SHP77 treated with DMSO at 0.1 percent for 48 hours (cell line): ENCODE results near the gene CXXC5.
A peak's percentile ranks its signal among the peaks of the same experiment; 100 is the strongest.

Experiments used
- DNase-seq: peaks from one replicate; lab custom pipeline; 2025; lab: John Stamatoyannopoulos, UW

The CXXC5 gene

GRCh38 chr5:139666551-139666950 lies 18.4 kb downstream of the CXXC5 start:
- no peak for DNase-seq

GRCh38 chr5:139667001-139667729 lies 19.0 kb downstream of the CXXC5 start:
- DNase-seq = no peak

DNA sequence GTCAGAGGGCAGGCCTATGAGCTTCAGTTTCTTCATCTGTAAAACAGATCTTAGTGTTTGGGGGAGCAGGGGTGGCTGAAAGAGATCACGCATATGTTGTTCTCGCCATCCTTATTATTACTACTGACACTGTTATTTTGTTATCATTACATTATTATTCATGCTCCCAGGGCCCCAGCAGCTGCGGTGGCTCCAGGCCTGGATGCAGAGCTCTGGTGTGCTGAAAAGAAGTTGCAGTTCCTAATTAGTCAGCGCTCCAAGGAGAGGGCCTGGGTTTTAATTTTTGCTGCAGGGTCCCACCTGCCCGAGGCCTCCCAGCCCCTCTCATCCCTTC lies 19.5 kb downstream of the CXXC5 start:
- DNase-seq = no peak

DNA sequence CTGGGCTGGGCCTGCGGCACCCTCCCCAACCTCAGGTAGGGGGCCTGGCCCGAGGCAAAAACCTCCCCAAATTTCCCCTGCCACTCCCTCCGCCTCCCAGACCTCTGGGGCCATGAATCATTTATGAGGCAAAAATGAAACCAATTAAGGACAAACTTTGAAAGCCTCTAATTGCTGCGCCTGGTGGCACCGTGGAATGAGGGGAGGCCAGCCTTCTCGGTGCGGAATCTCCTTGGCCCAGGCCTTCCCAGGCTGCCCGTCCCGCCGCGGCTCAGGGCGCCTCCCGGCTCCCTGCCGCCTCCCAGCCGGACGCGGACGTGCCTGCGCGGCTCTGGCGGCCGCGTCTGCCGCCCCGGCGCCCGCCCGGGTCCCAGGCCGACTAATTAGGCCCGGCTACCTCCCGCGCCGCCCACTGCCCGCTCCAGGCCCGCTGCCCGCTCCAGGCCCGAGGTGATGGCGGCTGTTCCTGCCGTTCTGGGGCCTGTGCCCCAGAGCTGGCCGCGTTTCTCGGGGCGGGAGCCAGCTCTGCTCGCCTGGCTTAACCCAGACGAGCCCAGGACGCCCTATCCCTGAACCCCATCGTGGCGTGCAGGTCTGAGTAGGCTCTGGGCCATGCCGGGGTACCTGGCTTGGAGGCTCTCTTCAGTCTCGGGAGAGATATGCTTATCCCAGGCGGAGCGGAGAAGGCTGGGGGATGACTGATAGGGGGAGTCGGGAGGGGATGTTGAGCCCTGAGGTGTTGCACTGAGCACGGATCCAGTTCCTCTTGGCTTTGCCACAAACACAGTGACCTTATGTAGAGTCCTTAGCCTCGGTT lies 20.1 kb downstream of the CXXC5 start:
- DNase-seq = no peak

GRCh38 chr5:139668924-139669661 lies 20.9 kb downstream of the CXXC5 start:
- no peak for DNase-seq

DNA sequence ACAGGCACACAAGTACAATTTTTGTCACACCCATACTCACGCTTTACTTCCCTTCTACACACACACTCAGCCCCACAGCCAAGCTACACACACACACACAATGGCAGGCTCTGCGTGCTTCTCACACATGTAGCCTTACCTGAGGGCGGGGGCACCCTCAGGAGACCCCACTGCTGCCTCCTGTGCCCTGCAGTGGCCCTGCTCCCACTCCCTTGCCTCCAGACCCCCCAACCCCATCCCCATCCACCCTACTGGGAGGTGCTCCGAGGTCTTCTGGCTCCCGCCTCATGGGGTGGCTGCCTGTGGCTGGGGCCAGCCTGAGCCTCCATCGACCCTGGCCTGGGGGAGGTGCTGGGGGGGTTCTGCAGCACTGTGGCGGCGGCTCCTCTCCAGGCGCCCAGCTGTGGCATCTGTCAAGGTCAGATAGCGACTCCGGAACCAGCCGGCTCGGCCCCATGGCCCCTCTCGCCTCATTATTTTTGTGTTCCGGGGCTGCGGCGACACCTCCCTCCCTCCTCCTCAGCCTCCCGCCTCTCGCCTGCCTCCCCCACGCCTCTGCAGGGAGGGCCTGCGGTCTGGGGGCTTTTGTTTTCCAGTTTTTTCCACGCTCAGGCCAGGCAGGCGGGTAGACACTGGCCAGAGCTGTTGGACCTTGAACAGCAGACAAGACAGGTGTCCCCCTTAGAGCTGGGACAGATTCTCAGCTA lies 21.7 kb downstream of the CXXC5 start:
- no peak for DNase-seq

GRCh38 chr5:139670369-139671095 lies 22.4 kb downstream of the CXXC5 start:
- peak; percentile 77 for DNase-seq

DNA sequence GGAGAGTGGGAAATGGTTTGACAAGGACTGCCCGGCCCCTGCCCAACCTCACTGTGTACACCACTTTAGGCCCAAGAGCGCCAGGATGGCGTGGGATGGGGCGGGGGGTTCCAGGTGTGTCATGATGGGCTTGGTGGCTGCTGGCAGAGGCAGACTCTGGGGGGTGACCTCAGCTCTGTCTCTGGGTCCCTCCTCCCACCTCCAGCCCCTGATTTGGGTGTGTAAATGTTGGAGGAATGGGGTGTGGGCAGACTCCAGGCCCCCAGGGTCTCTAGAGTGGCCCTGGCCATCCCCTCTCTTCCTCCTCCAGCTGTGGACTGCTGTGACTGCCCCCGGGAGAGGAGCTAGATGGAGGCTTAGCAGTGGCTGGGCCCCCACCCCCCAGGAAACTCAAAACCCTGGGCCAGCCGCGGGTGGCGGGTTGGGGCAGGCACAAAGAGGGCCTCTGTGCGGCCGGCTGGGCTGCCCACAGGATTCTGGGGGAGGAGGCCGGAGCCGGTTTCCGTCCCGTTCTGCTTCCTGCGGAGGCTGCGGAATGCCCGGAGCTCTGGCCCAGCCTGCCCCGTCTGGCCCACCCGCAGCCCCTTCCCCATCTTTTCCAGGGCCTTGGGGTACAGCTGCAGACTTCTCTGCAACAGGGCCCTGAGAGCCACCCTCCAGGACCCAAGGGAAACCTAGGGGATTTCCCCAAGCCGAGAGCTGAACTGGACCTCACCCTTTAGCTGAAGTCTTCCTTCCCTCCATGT lies 23.1 kb downstream of the CXXC5 start:
- no peak for DNase-seq

GRCh38 chr5:139675213-139675612 lies 27.1 kb downstream of the CXXC5 start:
- no peak for DNase-seq

DNA sequence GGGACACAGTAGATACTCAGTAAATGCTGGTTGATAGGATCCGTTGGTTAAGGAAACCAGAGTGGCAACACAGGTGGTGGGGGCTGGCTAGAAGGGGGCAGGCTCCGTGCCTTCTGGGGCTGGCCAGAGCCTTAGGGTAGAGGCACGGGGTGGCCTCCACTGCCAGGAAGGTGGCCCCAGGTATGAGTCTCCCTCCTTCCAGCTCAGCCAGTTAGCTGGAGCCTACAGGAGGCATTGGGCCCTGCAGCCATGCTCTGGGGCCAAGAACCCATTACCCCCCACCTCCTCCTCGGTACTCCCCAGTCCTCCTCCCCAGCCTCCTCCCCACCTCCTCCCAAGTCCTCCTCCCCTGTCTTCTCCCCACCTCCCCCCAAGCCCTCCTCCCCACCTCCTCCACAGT lies 27.7 kb downstream of the CXXC5 start:
- no peak for DNase-seq

DNA sequence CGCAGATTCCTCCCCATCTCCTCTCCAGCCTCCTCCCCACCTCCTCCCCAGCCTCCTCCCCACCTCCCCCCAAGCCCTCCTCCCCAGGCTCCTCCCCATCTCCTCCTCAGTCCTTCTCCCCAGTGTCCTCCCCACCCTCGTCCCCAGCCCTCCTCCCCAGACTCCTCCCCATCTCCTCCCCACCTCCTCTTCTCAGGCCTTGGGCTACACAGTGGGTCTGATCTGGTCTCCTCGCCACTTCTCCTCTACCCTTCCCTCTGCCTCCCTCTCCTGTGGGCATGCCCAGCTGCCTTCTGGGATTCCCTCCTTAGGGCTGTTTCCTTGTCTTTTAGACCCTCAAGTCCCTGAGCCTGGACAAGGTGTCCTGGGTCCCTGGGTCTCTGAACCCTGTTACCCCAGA lies 28.3 kb downstream of the CXXC5 start:
- no peak for DNase-seq

- no peak for DNase-seq
These were observed 29.0 kb downstream of the CXXC5 start for GRCh38 chr5:139676951-139677735.

- DNase-seq = no peak
These were observed 29.8 kb downstream of the CXXC5 start for GRCh38 chr5:139677736-139678613.

DNA sequence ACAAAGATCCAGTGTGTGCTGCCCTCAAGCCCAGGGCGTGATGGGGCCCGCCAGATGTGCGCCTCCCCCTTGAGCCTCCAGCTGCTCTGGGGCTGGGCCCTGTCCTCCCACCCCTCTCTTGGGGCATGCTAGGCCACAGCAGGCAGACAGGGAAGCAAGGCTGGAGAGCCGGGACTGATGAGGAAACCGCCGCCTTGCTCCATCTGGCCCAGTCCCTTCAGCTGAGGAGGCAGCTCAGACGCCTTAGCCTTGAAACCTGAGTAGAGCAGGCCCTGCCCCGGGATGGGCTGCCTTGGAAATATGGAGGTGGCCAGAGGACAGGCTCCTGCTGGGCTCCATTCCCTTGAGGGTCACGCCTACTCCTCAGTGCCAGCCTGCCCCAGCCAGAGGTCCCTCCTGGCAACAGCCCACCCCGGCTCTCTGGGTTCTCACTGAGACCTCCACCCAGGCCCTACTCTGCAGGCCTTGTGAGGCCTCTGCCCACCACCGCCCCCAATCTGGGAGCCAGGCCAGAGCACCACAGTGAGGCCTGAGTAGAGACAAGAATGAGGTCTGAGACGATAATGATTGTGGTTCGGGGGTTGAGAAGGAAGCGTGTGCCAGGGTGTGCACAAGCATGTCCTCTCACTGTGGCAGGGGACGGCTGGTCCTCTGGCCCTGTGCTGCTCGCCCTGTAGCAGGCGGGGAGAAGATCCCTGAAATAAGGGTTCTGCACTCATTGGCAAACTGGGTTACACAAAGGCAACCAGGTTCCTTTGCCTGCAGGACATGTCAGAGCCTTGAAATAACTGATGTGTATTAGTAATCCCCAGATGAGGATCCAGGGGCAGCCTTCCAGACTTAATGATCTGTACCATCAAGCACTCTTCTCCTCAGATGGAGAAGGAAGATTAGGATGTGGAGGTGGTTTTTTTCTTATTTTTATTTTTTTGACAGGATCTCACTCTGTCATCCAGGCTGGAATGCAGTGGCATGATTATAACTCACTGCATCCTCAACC lies 30.9 kb downstream of the CXXC5 start:
- DNase-seq = no peak

- no peak for DNase-seq
These were observed 32.4 kb downstream of the CXXC5 start for GRCh38 chr5:139680368-139681111.

DNA sequence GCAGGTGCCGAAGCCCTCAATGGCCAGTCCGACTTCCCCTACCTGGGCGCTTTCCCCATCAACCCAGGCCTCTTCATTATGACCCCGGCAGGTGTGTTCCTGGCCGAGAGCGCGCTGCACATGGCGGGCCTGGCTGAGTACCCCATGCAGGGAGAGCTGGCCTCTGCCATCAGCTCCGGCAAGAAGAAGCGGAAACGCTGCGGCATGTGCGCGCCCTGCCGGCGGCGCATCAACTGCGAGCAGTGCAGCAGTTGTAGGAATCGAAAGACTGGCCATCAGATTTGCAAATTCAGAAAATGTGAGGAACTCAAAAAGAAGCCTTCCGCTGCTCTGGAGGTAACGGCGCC lies 32.9 kb downstream of the CXXC5 start:
- no peak for DNase-seq

DNA sequence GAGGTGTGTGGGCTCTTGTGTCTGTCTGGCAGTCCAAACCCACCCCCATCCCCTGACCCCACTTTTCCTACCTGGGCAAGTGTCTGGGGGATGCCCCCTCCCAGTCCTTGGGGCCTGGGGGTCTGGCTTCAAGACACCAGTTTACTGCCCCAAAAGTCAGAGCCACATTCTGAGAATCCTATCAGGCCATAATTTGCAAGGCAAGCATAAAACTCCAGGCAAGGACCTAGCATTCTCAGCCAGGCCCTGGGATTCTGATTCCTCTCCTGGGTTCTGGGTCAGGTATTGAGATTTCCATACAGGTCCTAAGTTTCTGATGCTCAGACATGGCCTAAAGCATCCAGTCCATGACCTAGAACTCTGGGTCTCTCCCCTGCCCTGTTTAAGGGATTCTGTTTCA lies 33.3 kb downstream of the CXXC5 start:
- DNase-seq = no peak
